ENCODE results near the gene PITX1.
"Not testable (repeated sequence)": the region's sequence is repeated elsewhere in the genome, so short reads cannot be mapped to it uniquely, and the experiment has no call there.

DNA sequence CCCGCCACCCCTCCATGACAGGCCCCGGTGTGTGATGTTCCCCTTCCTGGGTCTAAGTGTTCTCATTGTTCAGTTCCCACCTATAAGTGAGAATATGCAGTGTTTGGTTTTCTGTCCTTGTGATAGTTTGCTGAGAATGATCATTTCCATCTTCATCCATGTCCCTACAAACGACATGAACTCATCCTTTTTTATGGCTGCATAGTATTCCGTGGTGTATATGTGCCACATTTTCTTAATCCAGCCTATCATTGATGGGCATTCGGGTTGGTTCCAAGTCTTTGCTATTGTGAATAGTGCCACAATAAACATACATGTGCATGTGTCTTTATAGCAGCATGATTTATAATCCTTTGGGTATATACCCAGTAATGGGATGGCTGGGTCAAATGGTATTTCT, 36.0 kb downstream of the PITX1 start:
- not testable (repeated sequence) for TF ChIP-seq POLR2A (IDR thresholded peaks at IDR 0.05)
- TF ChIP-seq, protein P1, sequence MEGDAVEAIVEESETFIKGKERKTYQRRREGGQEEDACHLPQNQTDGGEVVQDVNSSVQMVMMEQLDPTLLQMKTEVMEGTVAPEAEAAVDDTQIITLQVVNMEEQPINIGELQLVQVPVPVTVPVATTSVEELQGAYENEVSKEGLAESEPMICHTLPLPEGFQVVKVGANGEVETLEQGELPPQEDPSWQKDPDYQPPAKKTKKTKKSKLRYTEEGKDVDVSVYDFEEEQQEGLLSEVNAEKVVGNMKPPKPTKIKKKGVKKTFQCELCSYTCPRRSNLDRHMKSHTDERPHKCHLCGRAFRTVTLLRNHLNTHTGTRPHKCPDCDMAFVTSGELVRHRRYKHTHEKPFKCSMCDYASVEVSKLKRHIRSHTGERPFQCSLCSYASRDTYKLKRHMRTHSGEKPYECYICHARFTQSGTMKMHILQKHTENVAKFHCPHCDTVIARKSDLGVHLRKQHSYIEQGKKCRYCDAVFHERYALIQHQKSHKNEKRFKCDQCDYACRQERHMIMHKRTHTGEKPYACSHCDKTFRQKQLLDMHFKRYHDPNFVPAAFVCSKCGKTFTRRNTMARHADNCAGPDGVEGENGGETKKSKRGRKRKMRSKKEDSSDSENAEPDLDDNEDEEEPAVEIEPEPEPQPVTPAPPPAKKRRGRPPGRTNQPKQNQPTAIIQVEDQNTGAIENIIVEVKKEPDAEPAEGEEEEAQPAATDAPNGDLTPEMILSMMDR (IDR thresholded peaks at IDR 0.05): not testable (repeated sequence)
